Small intestine (tissue), 7 donors: ENCODE measurements around the gene EPHA3. TPM values are rescaled to one million over a fixed set of nuclear protein-coding genes. Genes with fewer than 3 reads are reported as not detected.

Experiments
- DNase-seq, 2 donors: peaks; one replicate each; pipeline versions ENCODE4 v3.0.0 to v3.0.0-alpha.2; 2013
- FAIRE-seq: peaks from 2 replicates; lab custom pipeline; 2012; peaks lifted over from hg19 to GRCh38; lab: Jason Lieb, UNC
- H3K27ac ChIP-seq, 3 donors: one replicate each; pipeline ENCODE4 v1.5.1; 2013; ENCODE audit warnings: low read length in 2 of 3, mild to moderate bottlenecking in 2 of 3, control low read depth in 1 of 3, inconsistent platforms in 1 of 3, low read depth in 1 of 3, moderate library complexity in 1 of 3
- H3K27me3 ChIP-seq, 3 donors: one replicate each; pipeline ENCODE4 v1.6.1; 2013; ENCODE audit warnings: low read length in 3 of 3, inconsistent platforms in 1 of 3; ENCODE audit not compliant: control insufficient read depth in 3 of 3, insufficient read depth in 3 of 3
- H3K36me3 ChIP-seq, 3 donors: one replicate each; pipeline ENCODE4 v1.6.1; 2013; ENCODE audit warnings: low read length in 3 of 3, inconsistent platforms in 1 of 3, low read depth in 1 of 3, mild to moderate bottlenecking in 1 of 3, moderate library complexity in 1 of 3; ENCODE audit not compliant: control insufficient read depth in 3 of 3, insufficient read depth in 2 of 3
- H3K4me1 ChIP-seq, 3 donors: one replicate each; pipeline ENCODE4 v1.6.1; 2013; ENCODE audit warnings: low read length in 2 of 3, inconsistent platforms in 1 of 3, low read depth in 1 of 3, mild to moderate bottlenecking in 1 of 3, moderate library complexity in 1 of 3; ENCODE audit not compliant: control insufficient read depth in 3 of 3, insufficient read depth in 2 of 3
- H3K4me3 ChIP-seq, 3 donors: one replicate each; pipeline ENCODE4 v1.5.1; 2013; ENCODE audit warnings: low read length in 3 of 3, control low read depth in 1 of 3, inconsistent platforms in 1 of 3, low read depth in 1 of 3, mild to moderate bottlenecking in 1 of 3, moderate library complexity in 1 of 3
- H3K9me3 ChIP-seq, 2 donors: one replicate each; pipeline ENCODE4 v1.6.1; 2013; ENCODE audit warnings: low read depth in 1 of 2, low read length in 1 of 2; ENCODE audit not compliant: control insufficient read depth in 2 of 2, insufficient read depth in 1 of 2
- WGBS, 3 donors: extraction: QIAGEN DNeasy Blood & Tissue Kit; methylation state at CpG; one replicate each; pipeline ENCODE4 v1.1.7; 2013; 5-methylcytosine and 5-hydroxymethylcytosine counted together
- polyA plus RNA-seq, 4 donors: library from polyadenylated mRNA; stranded (reverse) in 3 of 4; unstranded in 1 of 4; fragments of 200-250 nt in 3 of 4; fragments of 120-200 nt in 1 of 4; gene quantifications; one replicate each; pipeline versions ENCODE4 v1.2.1 to v1.2.3, GENCODE V29; 2013
- donor health status: healthy with polysubstance abuse.
- donor health status: control.
- donor health status: control.
- donor health status: Bipolar disorder and iron deficiency.
- donor health status: healthy.

The EPHA3 gene
- polyA plus RNA-seq, 4 donors, result under 0.01 to 3.0 (median 0.88) TPM; not detected in 1

DNA sequence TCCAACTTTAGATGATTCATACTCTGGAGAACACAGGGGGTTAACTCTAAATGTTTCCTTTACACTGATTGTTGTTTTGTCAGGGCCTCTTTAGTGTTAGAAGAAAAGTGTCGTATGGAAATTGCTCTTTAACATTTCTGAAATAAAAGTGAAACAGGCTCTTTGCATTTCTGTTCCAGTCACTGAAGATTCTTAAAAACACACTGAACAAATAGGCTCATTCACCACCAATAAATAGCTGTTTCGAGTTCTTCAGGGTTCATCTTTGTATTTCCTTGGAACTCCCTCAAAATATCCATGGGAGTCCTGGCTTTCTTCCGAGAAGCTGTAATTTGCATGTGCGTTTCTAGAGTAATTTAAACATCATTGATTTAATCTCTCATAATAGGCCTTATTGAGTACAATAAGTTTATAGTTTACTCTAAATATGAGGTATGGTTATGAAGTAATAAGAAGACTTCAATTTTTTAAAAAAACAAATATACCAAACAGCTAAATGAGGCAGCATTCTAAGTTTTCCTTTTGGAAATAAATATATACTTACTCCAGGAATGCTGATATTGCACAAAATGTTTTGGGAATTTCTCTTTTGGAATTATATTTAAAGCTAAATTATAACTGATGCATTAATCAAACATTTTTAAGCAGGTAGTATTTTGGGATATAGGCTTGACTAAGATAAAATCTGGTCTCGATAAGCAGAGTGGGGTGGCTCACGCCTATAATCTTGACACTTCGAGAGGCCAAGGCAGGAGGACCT lies 327.4 kb downstream of the EPHA3 start:
- Histone ChIP-seq H3K36me3 (no peaks in the 10 kb centered on the region), H3K4me3 (no peak overlapping the region), H3K4me1 (no peaks in the 10 kb centered on the region), H3K27me3 (no peaks in the 10 kb centered on the region), H3K9me3 (no peaks in the 10 kb centered on the region), H3K27ac (no peak overlapping the region)
- 72 to 80% (median 73%) methylated on average over 7 of the region's 7 CpGs for WGBS, 3 donors
- DNase-seq, result no peak
- FAIRE-seq, result no peak

DNA sequence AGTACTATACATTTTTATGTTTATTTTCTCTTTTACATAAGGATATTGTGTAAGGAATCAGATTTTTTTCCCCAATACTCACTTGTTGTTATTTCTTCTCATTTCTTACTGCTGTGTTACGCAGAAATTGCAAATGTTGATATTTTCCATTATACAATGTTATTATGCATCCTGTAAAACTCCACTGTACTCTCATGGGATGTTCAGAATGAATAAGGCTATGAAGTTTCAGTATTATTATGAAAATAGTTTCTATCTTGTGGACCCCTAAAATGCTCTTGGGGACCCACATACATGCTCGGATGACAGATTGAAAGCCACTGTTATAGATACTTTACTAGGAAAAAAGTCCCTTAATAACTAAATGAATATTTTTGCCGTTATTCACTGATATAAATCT lies 329.4 kb downstream of the EPHA3 start:
- DNase-seq (no peak), FAIRE-seq (no peak)
- H3K9me3 ChIP-seq, result no peaks in the 10 kb centered on the region
- WGBS, 3 donors, result 72 to 82% (median 75%) methylated on average over 3 of the region's 3 CpGs
- no peaks in the 10 kb centered on the region for H3K36me3 ChIP-seq
- H3K4me1 ChIP-seq, result no peaks in the 10 kb centered on the region
- no peaks in the 10 kb centered on the region for H3K27me3 ChIP-seq
- no peak overlapping the region for H3K27ac ChIP-seq
- H3K4me3 ChIP-seq, result no peak overlapping the region

DNA sequence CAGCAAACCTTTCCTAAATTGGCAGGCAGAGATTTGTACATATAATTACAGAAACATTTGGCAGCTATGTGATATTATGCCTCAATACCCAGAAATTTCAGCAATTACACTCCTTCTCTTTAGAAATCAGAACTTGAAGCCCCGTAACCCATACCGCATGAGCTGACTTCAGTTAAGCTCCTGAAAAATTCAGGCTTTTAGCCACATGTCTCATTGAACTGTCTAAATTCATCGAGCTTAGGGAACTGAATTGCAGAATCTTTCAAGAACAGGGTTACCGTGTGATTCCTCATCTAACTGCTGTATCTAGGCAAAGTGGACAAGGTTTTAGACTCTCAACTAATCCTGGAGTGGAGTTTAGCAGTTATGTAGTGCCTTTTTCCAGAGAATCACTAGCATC lies 333.0 kb downstream of the EPHA3 start:
- Histone ChIP-seq H3K27me3 (no peaks in the 10 kb centered on the region), H3K27ac (no peak overlapping the region), H3K4me1 (no peaks in the 10 kb centered on the region), H3K4me3 (no peak overlapping the region), H3K9me3 (no peaks in the 10 kb centered on the region), H3K36me3 (no peaks in the 10 kb centered on the region)
- FAIRE-seq (no peak), DNase-seq (no peak)
- WGBS, 3 donors, result 82 to 88% (median 87%) methylated on average over 4 of the region's 4 CpGs

DNA sequence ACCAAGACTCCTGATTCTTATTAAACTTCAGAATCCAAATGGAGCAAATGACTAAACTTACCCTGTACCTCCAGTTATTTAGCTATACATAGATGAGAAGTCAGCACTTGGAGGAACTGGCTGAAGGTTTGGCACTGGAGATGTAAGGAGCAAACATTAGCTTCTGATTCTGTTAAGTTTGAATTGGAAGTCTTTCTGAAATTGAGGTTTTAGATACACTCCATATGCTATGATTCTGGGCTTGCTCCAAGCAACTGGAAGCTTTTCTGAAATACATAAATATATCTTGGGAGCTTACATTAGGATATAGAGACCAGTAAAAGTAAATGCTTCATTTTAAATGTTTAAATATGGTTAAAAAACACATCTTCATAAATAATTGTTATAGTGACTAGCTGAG lies 333.7 kb downstream of the EPHA3 start:
- no peaks in the 10 kb centered on the region for H3K36me3 ChIP-seq
- H3K9me3 ChIP-seq, result no peaks in the 10 kb centered on the region
- no peak for DNase-seq
- H3K4me3 ChIP-seq, result no peak overlapping the region
- FAIRE-seq, result no peak
- H3K4me1 ChIP-seq, result no peaks in the 10 kb centered on the region
- H3K27ac ChIP-seq, result no peak overlapping the region
- no peaks in the 10 kb centered on the region for H3K27me3 ChIP-seq

DNA sequence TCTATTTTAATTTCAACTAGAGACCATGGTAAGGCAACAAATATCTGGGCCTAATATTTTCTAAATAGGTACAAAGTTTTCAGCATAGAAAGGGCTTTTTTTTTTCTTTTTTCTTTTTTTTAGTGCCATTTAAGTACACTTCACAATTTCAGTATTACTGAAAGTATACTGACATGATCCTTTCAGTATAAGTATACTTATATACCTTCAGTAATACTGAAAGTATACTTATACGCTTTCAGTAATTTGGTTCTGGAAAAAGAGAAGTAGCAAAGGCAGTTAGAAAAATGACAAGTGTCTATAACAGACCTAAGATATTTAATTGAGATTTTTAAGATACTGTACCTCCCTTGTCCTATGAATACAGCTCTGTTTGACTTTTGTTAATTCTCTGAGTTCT lies 339.2 kb downstream of the EPHA3 start:
- FAIRE-seq, result no peak
- no peak overlapping the region for H3K4me3 ChIP-seq
- DNase-seq, result no peak
- no peaks in the 10 kb centered on the region for H3K36me3 ChIP-seq
- no peaks in the 10 kb centered on the region for H3K27me3 ChIP-seq
- no peaks in the 10 kb centered on the region for H3K4me1 ChIP-seq
- 83 to 95% (median 94%) methylated on average over 1 of the region's 1 CpG for WGBS, 3 donors
- H3K9me3 ChIP-seq, result no peaks in the 10 kb centered on the region
- H3K27ac ChIP-seq, result no peak overlapping the region

DNA sequence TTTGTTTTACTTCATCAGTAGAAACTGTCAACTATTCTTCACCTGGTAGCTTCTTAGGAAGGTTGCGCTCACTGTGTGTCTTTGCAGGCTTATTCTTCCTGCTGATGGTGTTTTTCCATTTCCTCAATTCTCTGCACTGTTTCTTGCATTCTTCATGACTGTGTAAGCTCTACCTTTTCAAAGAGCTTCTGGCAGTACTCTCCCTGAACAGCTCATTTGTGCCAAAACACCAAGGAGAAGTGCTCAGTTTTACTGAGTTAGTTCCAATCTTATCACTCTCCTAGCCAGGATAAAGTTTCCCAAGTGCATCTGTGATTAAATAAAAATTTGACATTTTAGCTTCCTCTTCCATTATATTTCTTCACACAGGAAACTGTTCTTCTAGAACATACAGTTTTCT lies 339.8 kb downstream of the EPHA3 start:
- Histone ChIP-seq H3K9me3 (no peaks in the 10 kb centered on the region), H3K4me3 (no peak overlapping the region), H3K27me3 (no peaks in the 10 kb centered on the region), H3K4me1 (no peaks in the 10 kb centered on the region), H3K36me3 (no peaks in the 10 kb centered on the region), H3K27ac (no peak overlapping the region)
- FAIRE-seq, result no peak
- 57 to 95% (median 93%) methylated on average over 1 of the region's 1 CpG for WGBS, 3 donors
- no peak for DNase-seq

DNA sequence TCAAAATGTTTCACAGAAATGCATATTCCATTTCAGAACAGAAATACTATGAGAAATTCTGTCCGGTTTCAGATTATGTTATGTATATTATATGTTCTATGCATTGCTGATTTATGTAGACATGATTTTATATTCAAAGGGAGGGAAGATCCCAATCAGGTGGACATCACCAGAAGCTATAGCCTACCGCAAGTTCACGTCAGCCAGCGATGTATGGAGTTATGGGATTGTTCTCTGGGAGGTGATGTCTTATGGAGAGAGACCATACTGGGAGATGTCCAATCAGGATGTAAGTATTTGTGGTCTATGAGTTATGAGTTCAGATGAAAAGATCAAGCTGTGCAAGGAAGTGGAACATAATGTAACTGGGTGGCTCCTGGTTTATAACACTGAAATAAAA lies 341.7 kb downstream of the EPHA3 start:
- Histone ChIP-seq H3K36me3 (no peaks in the 10 kb centered on the region), H3K4me3 (no peak overlapping the region), H3K9me3 (no peaks in the 10 kb centered on the region), H3K27ac (no peak overlapping the region), H3K4me1 (no peaks in the 10 kb centered on the region), H3K27me3 (no peaks in the 10 kb centered on the region)
- DNase-seq, result no peak
- FAIRE-seq, result no peak
- 86 to 94% (median 92%) methylated on average over 4 of the region's 4 CpGs for WGBS, 3 donors

DNA sequence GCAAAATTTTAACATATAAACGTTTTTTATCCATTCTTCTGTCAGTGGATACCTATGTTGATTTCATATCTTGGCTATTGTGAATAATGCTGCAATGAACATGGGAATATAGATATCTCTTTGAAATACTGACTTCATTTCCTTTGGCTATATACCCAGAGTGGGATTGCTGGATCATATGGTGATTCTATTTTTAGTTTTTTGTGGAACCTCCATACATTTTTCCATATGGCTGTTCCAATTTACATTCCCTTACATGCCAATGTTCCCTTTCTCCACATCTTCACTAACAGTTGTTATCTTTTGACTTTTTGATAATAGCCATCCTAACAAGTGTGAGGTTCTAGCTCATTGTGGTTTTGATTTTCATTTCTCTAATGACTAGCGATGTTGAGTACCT lies 344.6 kb downstream of the EPHA3 start:
- DNase-seq (no peak), FAIRE-seq (no peak)
- H3K27ac ChIP-seq, result no peak overlapping the region
- no peak overlapping the region for H3K4me3 ChIP-seq
- no peaks in the 10 kb centered on the region for H3K36me3 ChIP-seq
- no peaks in the 10 kb centered on the region for H3K4me1 ChIP-seq
- H3K27me3 ChIP-seq, result no peaks in the 10 kb centered on the region
- WGBS, 3 donors, result 54 to 72% (median 66%) methylated on average over 2 of the region's 2 CpGs
- no peaks in the 10 kb centered on the region for H3K9me3 ChIP-seq

DNA sequence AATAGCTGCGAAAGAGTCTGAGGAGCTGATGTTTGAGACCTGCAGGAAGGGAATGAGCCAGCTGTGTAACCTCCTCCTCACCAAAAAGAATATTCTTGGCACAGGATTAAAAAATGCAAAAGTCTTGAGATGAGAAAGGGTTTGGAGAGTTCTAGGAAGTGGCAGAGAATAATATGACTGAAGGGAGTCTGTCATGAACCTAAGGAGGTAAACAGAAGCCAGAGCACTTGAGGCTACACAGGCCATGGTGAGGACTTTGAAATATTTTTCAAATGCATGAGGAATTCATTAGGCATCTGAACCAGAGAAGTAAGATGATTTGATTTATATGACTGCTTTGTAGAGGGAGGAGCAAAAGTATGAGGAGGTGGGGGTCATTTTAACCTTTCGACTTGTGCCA lies 347.8 kb downstream of the EPHA3 start:
- no peaks in the 10 kb centered on the region for H3K27me3 ChIP-seq
- 82 to 89% (median 84%) methylated on average over 2 of the region's 2 CpGs for WGBS, 3 donors
- no peaks in the 10 kb centered on the region for H3K36me3 ChIP-seq
- no peak overlapping the region for H3K27ac ChIP-seq
- H3K4me1 ChIP-seq, result no peaks in the 10 kb centered on the region
- no peak overlapping the region for H3K4me3 ChIP-seq
- no peak for FAIRE-seq
- H3K9me3 ChIP-seq, result no peaks in the 10 kb centered on the region
- DNase-seq, result no peak
